BLaER1 treated with 17β-estradiol and CSF1 and Interleukin-3, amounts not matched to agents 10 nM and 100 nM (cell line): ENCODE data around the gene REPS2.

Experiments used
- H3K27ac ChIP-seq, 11 experiments: shearing (Covaris generic); formaldehyde crosslinking; 2 replicates each; pipeline ENCODE4 v1.8.1; 2022
- H3K27me3 ChIP-seq, 11 experiments: shearing (Covaris generic); formaldehyde crosslinking; 2 replicates each; pipeline ENCODE4 v1.8.1; 2022
- H3K36me3 ChIP-seq, 11 experiments: shearing (Covaris generic); formaldehyde crosslinking; 2 replicates each; pipeline ENCODE4 v1.8.1; 2022
- H3K4me1 ChIP-seq, 10 experiments: shearing (Covaris generic); formaldehyde crosslinking; 2 replicates each; pipeline ENCODE4 v1.8.1; 2022
- H3K4me2 ChIP-seq, 11 experiments: shearing (Covaris generic); formaldehyde crosslinking; 2 replicates each; pipeline ENCODE4 v1.8.1; 2022
- H3K4me3 ChIP-seq, 10 experiments: shearing (Covaris generic); formaldehyde crosslinking; 2 replicates each; pipeline ENCODE4 v1.8.1; 2022
- H3K9ac ChIP-seq, 11 experiments: shearing (Covaris generic); formaldehyde crosslinking; 2 replicates each; pipeline ENCODE4 v1.8.1; 2022
- H3K9me3 ChIP-seq, 11 experiments: shearing (Covaris generic); formaldehyde crosslinking; replicated peaks in 1 of 11; 2 replicates each; pipeline ENCODE4 v1.8.1; 2022
- H4K20me1 ChIP-seq, 11 experiments: shearing (Covaris generic); formaldehyde crosslinking; 2 replicates each; pipeline ENCODE4 v1.8.1; 2022
- Cebpa-rat ChIP-seq, 11 experiments: shearing (Covaris generic); IDR thresholded peaks; 2 replicates each; pipeline ENCODE4 v1.8.1; 2022

REPS2 gene

GRCh38 chrX:17030580-17031270 is 84.3 kb downstream of the REPS2 start:
- TF ChIP-seq Cebpa-rat (IDR thresholded peaks at IDR 0.05) = no peak
- no peak overlapping the region for H3K4me2 ChIP-seq
- no peak overlapping the region for H3K9ac ChIP-seq
- H3K27ac ChIP-seq = no peak overlapping the region
- H3K4me1 ChIP-seq = peaks cover 0 to under 1% (median 0%) of the 10 kb centered on the region in 10 experiments; a peak in 1 of 20 replicates
- H4K20me1 ChIP-seq = peaks cover 0 to 4% (median 0%) of the 10 kb centered on the region in 11 experiments; a peak in 3 of 22 replicates
- no peak overlapping the region for H3K4me3 ChIP-seq
- no peaks in the 10 kb centered on the region for H3K36me3 ChIP-seq
- H3K27me3 ChIP-seq = peaks cover 95 to 100% (median 99%) of the 10 kb centered on the region in 11 experiments
- no peaks in the 10 kb centered on the region for H3K9me3 ChIP-seq

DNA sequence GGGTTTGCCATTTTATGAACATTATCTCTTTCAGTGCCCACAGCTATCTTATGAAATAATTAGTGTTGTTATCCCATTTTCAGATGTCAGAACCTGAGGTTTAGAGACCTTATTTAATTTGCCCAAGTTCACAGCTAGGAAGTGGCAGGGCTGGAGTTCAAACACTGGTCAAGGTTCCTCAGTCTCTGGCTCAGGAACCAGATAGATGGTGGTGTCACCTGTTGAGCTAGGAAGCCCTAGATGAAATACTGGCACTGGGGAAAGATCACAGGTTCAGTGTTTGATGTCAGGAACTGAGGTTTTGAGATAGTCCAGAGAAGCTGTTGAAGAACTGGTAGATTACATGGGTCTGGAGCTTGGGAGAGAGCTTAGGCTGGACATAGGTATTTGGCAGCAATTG is 85.4 kb downstream of the REPS2 start:
- Histone ChIP-seq H3K27ac (no peak overlapping the region), H3K4me2 (no peak overlapping the region), H3K36me3 (no peaks in the 10 kb centered on the region), H3K9ac (no peak overlapping the region), H4K20me1 (peaks cover 0 to 4% (median 0%) of the 10 kb centered on the region in 11 experiments; a peak in 3 of 22 replicates), H3K4me1 (peaks cover 0 to 8% (median 0%) of the 10 kb centered on the region in 10 experiments; a peak in 2 of 20 replicates), H3K4me3 (no peak overlapping the region), H3K9me3 (no peaks in the 10 kb centered on the region), H3K27me3 (peaks cover 95 to 100% (median 99%) of the 10 kb centered on the region in 11 experiments)
- TF ChIP-seq Cebpa-rat (IDR thresholded peaks at IDR 0.05) = no peak

DNA sequence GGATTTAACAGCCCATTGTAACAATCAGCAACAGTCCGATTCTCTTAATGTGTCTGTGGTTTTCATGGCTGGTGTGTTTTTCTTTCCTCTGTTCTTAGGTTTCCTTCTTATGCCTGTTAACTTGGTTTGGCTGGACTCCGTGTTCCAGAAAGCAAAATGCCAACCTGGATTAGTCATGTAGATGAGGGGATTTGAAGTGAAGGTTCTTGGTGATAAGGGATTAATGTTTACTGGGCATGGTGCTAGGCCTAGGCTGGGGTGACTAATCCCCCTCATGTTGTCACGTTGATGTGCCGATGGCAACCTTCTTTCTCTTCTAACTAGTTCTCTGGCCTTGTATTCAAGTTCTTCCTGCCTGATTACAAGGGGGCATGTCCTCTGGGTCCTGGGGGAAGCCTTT is 85.9 kb downstream of the REPS2 start:
- peaks cover 0 to 4% (median 0%) of the 10 kb centered on the region in 11 experiments; a peak in 3 of 22 replicates for H4K20me1 ChIP-seq
- no peak overlapping the region for H3K27ac ChIP-seq
- no peak overlapping the region for H3K9ac ChIP-seq
- TF ChIP-seq Cebpa-rat (IDR thresholded peaks at IDR 0.05) = no peak
- peaks cover 95 to 100% (median 99%) of the 10 kb centered on the region in 11 experiments for H3K27me3 ChIP-seq
- peaks cover 0 to 8% (median 0%) of the 10 kb centered on the region in 10 experiments; a peak in 2 of 20 replicates for H3K4me1 ChIP-seq
- no peaks in the 10 kb centered on the region for H3K36me3 ChIP-seq
- no peak overlapping the region for H3K4me2 ChIP-seq
- no peak overlapping the region for H3K4me3 ChIP-seq
- no peaks in the 10 kb centered on the region for H3K9me3 ChIP-seq

- H4K20me1 ChIP-seq = peaks cover 0 to 4% (median 0%) of the 10 kb centered on the region in 11 experiments; a peak in 2 of 22 replicates
- TF ChIP-seq Cebpa-rat (IDR thresholded peaks at IDR 0.05) = no peak
- no peaks in the 10 kb centered on the region for H3K9me3 ChIP-seq
- H3K4me3 ChIP-seq = no peak overlapping the region
- H3K36me3 ChIP-seq = no peaks in the 10 kb centered on the region
- H3K9ac ChIP-seq = no peak overlapping the region
- peaks cover 95 to 100% (median 99%) of the 10 kb centered on the region in 11 experiments for H3K27me3 ChIP-seq
- no peak overlapping the region for H3K4me2 ChIP-seq
- peaks cover 0 to 8% (median 0%) of the 10 kb centered on the region in 10 experiments; a peak in 2 of 20 replicates for H3K4me1 ChIP-seq
- no peak overlapping the region for H3K27ac ChIP-seq
These were observed 86.8 kb downstream of the REPS2 start for GRCh38 chrX:17033225-17033624.

DNA sequence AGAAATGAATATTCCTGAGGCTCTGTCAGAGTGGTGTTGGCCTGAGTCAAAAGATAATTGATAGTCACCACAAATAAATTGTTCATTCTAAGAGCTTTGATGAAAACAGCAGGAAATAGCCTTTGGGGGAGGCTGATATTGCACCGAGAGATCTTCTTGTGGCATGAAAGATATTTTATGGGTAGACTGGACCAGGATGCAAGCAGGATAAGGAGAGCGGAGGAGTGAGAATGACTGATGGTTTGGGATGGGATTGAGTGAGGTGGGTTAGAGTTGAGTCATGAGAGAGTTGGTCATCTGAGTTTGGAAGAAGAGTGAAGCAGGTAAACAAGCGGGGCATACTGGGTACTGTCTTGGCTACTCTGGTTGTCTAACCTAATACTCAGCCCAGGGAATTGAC is 88.7 kb downstream of the REPS2 start:
- H3K36me3 ChIP-seq = no peaks in the 10 kb centered on the region
- no peak overlapping the region for H3K27ac ChIP-seq
- no peak overlapping the region for H3K9ac ChIP-seq
- H3K27me3 ChIP-seq = peaks cover 96 to 100% (median 99%) of the 10 kb centered on the region in 11 experiments
- H3K4me1 ChIP-seq = peaks cover 0 to 8% (median 0%) of the 10 kb centered on the region in 10 experiments; a peak in 2 of 20 replicates
- H3K9me3 ChIP-seq = no peaks in the 10 kb centered on the region
- no peak for TF ChIP-seq Cebpa-rat (IDR thresholded peaks at IDR 0.05)
- no peak overlapping the region for H3K4me3 ChIP-seq
- H3K4me2 ChIP-seq = no peak overlapping the region
- peaks cover 0 to 4% (median 0%) of the 10 kb centered on the region in 11 experiments; a peak in 3 of 22 replicates for H4K20me1 ChIP-seq

GRCh38 chrX:17036171-17036961 is 89.9 kb downstream of the REPS2 start:
- H3K36me3 ChIP-seq = no peaks in the 10 kb centered on the region
- TF ChIP-seq Cebpa-rat (IDR thresholded peaks at IDR 0.05) = no peak
- H3K4me1 ChIP-seq = peaks cover 0 to 8% (median 0%) of the 10 kb centered on the region in 10 experiments; a peak in 2 of 20 replicates
- H3K27ac ChIP-seq = no peak overlapping the region
- H3K9ac ChIP-seq = no peak overlapping the region
- H3K27me3 ChIP-seq = peaks cover 95 to 100% (median 99%) of the 10 kb centered on the region in 11 experiments
- H3K9me3 ChIP-seq = peaks cover 0 to 7% (median 0%) of the 10 kb centered on the region in 11 experiments; a peak in 1 of 22 replicates
- H3K4me3 ChIP-seq = no peak overlapping the region
- no peaks in the 10 kb centered on the region; a peak in 1 of 22 replicates for H4K20me1 ChIP-seq
- no peak overlapping the region for H3K4me2 ChIP-seq

DNA sequence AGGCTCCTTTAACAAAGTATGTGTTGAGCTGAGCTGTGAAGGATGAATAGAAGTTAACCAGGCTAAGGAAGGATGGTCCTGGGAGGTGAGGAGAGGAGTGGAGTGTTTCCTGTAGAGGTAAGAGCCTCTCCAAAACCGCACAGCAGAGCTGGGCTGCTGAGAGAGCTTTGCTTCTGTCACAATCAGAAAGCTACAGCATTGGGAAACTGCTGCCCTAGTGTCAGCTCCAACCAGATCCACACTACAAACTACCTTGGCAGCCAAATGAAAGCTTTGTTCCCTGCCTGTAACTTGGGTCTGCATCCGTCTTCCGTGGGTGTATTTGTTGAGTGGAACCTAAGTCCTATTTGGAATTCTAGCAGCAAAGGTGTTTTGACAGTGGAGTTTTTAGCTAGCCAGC is 91.8 kb downstream of the REPS2 start:
- Histone ChIP-seq H3K4me1 (peaks cover 0 to 8% (median 0%) of the 10 kb centered on the region in 10 experiments; a peak in 2 of 20 replicates), H3K36me3 (no peaks in the 10 kb centered on the region), H3K4me2 (no peak overlapping the region), H3K9me3 (peaks cover 0 to 7% (median 0%) of the 10 kb centered on the region in 11 experiments; a peak in 1 of 22 replicates), H3K4me3 (no peak overlapping the region), H3K27ac (no peak overlapping the region), H3K9ac (no peak overlapping the region), H4K20me1 (no peaks in the 10 kb centered on the region; a peak in 1 of 22 replicates), H3K27me3 (peaks cover 87 to 100% (median 99%) of the 10 kb centered on the region in 11 experiments)
- TF ChIP-seq Cebpa-rat (IDR thresholded peaks at IDR 0.05) = no peak

DNA sequence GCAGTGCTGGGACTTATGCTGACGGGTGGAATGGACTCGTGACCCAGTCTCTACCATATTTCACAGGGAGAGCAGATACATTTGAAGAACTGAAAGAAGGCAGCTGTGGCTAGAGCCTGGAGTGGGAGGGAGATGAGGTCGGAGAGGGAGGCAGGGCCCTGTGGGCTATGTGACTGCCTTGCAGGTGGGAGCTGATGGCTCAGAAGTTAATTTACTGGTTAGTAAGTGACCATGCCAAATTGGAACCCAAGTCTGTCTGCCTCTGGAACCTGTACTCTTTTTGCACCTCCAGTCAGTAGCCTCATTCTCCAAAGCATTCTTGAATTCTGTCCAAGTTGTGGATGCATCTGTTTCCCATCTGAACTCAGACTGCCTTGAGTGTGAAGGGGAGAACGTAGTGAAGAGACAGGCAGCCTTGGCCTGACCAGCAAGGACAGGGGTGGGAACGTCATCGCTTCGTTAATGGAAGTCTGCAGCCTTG is 92.3 kb downstream of the REPS2 start:
- H3K4me1 ChIP-seq = peaks cover 0 to 8% (median 0%) of the 10 kb centered on the region in 10 experiments; a peak in 2 of 20 replicates
- H3K27me3 ChIP-seq = peaks cover 83 to 100% (median 99%) of the 10 kb centered on the region in 11 experiments
- no peak overlapping the region for H3K4me2 ChIP-seq
- no peak overlapping the region for H3K4me3 ChIP-seq
- H3K9ac ChIP-seq = no peak overlapping the region
- peaks cover 0 to 3% (median 0%) of the 10 kb centered on the region in 11 experiments; a peak in 2 of 22 replicates for H4K20me1 ChIP-seq
- H3K9me3 ChIP-seq = peaks cover 0 to 7% (median 0%) of the 10 kb centered on the region in 11 experiments; a peak in 1 of 22 replicates
- H3K27ac ChIP-seq = no peak overlapping the region
- TF ChIP-seq Cebpa-rat (IDR thresholded peaks at IDR 0.05) = no peak
- H3K36me3 ChIP-seq = no peaks in the 10 kb centered on the region
